GM19397 (cell line): ENCODE results near the gene SCYGR6.

Source experiments
- ATAC-seq: cut with Tn5 transposase; IDR thresholded peaks from one replicate; pipeline ENCODE4 v1.9.1; 2021; ENCODE audit warnings: mild to moderate bottlenecking, moderate library complexity; ENCODE audit not compliant: unreplicated experiment

The SCYGR6 gene

GRCh38 chr2:227716501-227716900 is 8.1 kb downstream of the SCYGR6 start:
- ATAC-seq, result no peak

GRCh38 chr2:227713291-227713690 is 11.3 kb downstream of the SCYGR6 start:
- ATAC-seq, result no peak

- ATAC-seq, result no peak
These were observed 13.6 kb downstream of the SCYGR6 start for GRCh38 chr2:227710986-227711385.

- no peak for ATAC-seq
These were observed 17.2 kb downstream of the SCYGR6 start for GRCh38 chr2:227707390-227707789.

GRCh38 chr2:227706859-227707258 is 17.7 kb downstream of the SCYGR6 start:
- no peak for ATAC-seq

GRCh38 chr2:227703961-227704360 is 20.6 kb downstream of the SCYGR6 start:
- ATAC-seq, result no peak

- ATAC-seq, result no peak
These were observed 21.3 kb downstream of the SCYGR6 start for GRCh38 chr2:227703280-227703732.

- no peak for ATAC-seq
These were observed 23.0 kb downstream of the SCYGR6 start for GRCh38 chr2:227701556-227701955.

- no peak for ATAC-seq
These were observed 27.4 kb downstream of the SCYGR6 start for GRCh38 chr2:227696990-227697679.

GRCh38 chr2:227687189-227687588 is 37.4 kb downstream of the SCYGR6 start:
- ATAC-seq, result no peak

GRCh38 chr2:227684258-227684657 is 40.3 kb downstream of the SCYGR6 start:
- no peak for ATAC-seq

- ATAC-seq, result no peak
These were observed 46.6 kb downstream of the SCYGR6 start for GRCh38 chr2:227677928-227678327.

- ATAC-seq, result no peak
These were observed 50.1 kb downstream of the SCYGR6 start for GRCh38 chr2:227674485-227674884.
